Amniotic epithelial cell (primary cell): ENCODE results near the gene TAS2R42.

Experiments used
- DNase-seq: peaks from one replicate; pipeline ENCODE4 v3.0.0-alpha.2; 2010; ENCODE audit warnings: low read depth

Gene TAS2R42

GRCh38 chr12:11186837-11187236 is at the start of gene TAS2R42:
TAS2R42 (minus strand) TSS chr12:11186937; CDS start chr12:11186937, 0 bp downstream.
- no peak for DNase-seq

DNA sequence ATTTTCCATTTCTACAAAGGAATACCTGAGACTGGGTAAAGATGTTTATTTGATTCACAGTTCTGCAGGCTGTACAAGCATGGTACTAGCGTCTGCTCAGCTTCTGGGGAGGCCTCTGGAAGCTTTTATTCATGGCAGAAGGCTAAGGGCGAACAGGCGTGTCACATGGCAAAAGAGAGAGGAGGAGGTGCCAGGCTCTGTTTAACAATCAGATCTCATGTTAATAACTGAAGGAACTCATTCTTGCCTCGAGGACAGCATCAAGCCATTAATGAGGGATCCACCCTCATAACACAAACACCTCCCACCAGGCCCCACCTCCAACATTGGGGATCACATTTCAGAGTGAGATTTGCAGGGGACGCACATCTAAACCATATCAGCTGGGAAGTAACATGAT is 46.8 kb upstream of the TAS2R42 start:
- DNase-seq = no peak

DNA sequence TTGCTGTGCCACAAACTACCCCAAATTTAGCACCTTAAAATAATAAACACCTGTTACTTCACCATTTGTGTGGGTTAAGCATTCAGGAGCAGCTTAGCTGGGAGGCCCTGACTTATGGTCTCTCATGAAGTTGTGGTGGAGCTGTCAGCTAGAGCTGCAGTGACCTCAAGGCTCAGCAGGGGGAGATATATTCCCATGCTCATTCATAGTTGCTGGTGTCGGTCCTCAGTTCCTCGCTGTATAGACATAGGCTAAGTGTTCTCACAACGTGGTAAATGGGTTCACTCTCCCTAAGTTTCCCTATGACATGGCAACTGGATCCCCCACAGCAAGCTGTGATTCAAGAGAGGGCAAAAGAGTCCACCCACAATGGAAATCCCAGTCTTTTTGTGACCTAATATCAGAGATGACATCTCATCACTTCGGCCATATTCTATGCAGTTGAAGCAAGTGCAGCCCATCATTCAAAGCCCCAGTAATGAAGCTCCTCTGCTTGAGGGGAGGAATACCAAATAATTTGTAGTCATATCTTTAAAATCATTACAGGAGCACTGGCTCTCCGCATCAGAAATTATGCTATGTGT is 41.7 kb upstream of the TAS2R42 start:
- DNase-seq = peak; percentile 40

GRCh38 chr12:11227373-11227772 is 40.6 kb upstream of the TAS2R42 start:
- DNase-seq = no peak

DNA sequence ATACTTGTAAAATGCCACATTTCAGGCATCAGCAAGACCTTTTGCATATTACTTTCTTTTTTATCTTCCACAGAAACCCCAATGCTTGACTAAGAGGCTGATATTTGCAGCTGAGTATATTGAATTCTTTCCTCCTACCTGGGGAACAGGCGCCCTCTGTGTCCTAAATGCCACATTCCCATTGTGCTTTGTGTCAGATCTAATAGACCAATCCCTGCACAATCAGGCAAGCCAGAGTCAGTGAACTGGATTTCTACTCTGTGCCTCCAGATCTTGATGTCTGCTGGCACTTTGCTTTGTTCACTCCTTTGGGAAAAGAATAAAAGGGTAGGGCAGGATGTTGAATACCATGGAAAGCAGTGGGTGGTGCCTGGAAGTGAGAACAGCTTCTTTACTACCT is 22.4 kb upstream of the TAS2R42 start:
- no peak for DNase-seq

GRCh38 chr12:11204173-11204572 is 17.4 kb upstream of the TAS2R42 start:
- DNase-seq = no peak

DNA sequence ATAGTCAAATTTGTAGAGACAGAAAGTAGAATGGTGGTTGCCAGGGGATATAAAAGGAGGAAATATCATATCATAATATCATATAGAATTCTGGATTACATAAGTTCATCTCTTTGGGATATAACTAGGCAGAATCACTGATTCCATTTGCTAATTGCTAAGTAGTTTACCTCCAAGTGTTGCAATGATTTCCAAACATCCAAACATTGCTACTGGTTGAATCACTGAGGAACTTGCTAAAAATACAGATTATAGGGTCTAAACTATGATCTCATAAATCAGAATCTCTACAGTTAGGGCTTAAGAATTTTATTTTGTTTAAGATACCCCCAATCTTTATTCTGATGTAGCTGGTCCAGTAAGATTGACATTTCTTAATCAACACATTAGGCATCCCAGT is 16.1 kb upstream of the TAS2R42 start:
- DNase-seq = peak; percentile 54

DNA sequence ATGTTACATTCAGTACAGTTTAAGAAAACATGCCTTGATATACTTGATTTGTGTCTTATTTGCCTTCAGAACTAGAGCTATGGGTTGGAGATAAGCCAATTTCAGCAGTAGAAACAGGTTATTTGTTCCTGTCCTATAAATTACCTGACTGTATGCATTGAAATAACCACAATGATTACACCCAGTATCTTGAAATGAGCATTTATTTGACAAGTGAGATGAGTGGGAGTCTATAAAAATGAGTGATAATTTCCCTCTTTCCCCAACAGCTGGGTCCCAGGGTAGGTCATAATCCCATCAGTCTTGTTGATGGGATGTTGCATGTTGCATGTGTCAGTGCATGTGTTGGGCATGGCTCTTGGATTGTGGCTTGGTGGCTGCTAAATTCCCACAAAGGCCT is 3.7 kb downstream of the TAS2R42 start:
- no peak for DNase-seq

DNA sequence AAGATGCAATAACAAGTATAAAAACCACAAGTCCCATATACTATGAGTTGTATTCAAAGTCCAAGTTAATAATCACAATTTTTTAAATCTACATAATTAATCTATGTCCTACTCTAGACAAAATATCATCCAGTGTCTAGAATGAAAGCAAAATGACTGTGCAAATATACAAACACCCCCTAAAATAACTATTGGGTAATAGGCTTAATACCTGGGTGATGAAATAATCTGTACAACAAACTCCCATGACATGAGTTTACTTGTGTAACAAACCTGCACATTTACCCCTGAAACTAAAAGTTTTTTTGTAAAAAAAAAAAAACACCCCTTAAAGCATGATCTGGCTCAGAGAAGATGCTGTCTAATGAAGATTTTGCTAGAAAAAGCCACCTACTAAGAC is 4.2 kb downstream of the TAS2R42 start:
- peak; percentile 10 for DNase-seq

GRCh38 chr12:11178250-11178649 is 8.5 kb downstream of the TAS2R42 start:
- DNase-seq = no peak

DNA sequence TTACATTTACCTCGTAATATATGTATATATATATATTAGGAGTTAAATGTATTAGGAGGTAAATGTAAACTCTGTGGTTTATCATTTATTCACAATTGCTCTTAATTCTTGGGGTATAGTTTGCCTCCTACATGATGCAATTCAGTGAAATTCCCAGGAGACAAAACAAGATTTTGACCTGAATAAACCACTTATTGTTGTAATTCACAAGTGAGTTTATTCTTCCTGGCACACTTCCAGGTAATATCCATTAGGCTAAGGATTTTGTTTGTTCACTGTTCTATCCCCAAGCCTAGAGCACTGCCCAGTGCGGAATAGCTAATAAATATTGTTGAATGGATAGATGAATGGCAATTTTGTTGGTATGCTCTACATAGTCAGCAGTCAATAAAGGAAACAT is 12.7 kb downstream of the TAS2R42 start:
- DNase-seq = no peak

DNA sequence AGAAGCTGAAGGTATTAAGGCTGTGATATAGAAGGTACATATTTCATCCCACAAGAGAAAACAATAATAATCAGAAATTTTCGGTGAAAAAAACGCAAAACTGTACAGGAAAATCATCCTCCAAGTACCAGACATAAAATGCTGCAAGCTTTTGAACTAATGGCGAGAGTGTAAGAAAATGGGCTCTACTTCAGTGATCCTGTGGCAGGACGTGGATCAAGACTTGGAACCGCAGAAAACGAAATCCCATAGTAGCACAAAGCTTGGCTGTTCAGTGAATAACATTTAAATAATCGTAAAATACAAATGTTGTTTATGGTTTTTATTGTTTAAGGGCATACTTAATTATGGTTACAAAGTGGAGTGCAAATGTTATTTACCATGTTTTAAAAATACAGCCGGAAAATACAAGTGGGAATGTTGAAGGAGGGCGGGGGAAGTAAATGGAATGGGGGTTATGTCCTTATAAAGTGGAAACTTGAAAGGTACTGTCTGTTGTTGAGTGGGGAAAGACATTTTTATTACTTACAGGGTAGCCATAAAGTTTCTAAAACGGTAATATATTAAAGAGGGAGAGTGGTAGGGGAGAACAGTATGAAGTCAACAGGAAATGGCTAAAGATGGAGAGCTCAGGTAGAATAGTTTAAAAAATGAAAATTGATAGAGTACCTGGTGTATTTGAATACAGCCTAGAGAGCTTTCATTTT is 14.6 kb downstream of the TAS2R42 start:
- peak; percentile 33 for DNase-seq

- peak; percentile 92 for DNase-seq
These were observed 15.4 kb downstream of the TAS2R42 start, which contains the start of gene SMIM10L1 for GRCh38 chr12:11171145-11171968. SMIM10L1 (plus strand) TSS chr12:11171194; CDS start chr12:11171357, 163 bp downstream.

- no peak for DNase-seq
These were observed 16.0 kb downstream of the TAS2R42 start for GRCh38 chr12:11170810-11171144.

- no peak for DNase-seq
These were observed 20.4 kb downstream of the TAS2R42 start for GRCh38 chr12:11166300-11166699.

GRCh38 chr12:11164384-11164783 is 22.4 kb downstream of the TAS2R42 start:
- DNase-seq = no peak

GRCh38 chr12:11162502-11162901 is 24.2 kb downstream of the TAS2R42 start:
- no peak for DNase-seq

DNA sequence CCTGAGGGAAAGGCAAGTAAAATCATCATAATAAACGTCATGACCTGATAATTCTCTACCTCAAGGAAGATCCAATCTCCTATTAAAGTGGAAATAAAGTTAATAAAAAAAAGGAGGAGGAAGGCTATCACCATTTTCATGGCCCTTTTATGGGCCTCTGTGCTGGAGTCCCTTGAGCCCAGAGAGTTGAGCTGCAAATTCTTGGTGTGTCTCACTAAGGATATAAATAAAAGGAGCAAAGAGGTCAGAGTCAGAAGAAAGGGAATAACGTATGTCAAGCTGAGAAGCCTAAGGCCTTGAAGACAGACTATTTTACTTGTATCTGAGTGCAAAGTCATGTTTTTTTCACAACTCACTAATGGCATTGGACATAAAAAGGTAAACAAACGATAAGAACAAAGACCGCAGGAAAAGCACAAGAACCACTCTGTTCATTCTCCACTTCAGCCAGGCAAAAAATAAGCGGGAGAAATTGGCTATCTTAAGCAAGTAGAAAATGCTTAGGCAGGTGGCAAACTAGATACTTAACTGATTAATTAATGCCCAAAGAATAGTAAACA is 27.8 kb downstream of the TAS2R42 start:
- DNase-seq = no peak

DNA sequence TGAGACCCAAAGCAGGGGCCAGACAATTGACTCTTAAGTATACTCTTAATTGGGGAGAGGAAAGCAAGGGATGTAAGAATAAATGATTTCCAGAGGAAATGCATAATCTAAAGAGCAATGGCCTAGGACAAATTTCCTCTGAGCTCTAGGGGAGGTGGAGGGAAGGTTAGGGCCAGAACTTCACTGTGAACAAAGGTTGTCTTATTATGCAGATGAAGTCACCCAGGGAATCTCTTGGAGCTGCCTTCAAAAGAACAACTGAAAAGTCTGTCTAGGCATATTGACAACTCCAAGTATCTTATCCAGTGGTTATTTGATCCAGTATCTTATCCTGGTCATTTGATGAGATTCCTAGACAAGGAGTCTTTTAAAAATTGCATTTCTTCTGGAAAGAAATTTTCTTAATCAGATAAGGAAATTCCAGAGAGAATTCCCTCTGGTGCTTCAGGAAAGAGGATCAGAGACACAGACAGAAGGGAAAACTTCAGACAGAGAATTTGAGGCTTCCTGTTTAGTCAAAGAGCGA is 32.3 kb downstream of the TAS2R42 start:
- no peak for DNase-seq

DNA sequence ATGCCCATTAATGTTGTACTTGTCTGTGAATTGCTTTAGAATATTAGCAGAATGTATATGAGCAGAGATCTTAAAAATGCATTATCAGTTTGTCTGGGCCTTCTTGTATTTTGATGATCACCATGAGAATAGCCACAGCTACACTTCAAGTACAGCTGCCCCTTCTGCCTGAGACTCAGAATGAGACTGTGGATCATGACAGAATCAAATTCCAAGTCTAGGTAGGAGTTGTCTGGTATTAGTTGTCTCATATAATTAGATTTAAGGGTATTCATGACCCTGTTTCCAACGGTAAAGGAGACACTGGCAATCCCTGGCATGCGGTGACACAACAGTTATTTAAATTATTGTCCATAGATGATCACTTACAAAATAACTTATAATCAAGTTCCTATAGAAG is 34.0 kb downstream of the TAS2R42 start:
- DNase-seq = no peak

- no peak for DNase-seq
These were observed 35.9 kb downstream of the TAS2R42 start for GRCh38 chr12:11150832-11151231.

GRCh38 chr12:11147420-11147819 is 39.3 kb downstream of the TAS2R42 start:
- no peak for DNase-seq

DNA sequence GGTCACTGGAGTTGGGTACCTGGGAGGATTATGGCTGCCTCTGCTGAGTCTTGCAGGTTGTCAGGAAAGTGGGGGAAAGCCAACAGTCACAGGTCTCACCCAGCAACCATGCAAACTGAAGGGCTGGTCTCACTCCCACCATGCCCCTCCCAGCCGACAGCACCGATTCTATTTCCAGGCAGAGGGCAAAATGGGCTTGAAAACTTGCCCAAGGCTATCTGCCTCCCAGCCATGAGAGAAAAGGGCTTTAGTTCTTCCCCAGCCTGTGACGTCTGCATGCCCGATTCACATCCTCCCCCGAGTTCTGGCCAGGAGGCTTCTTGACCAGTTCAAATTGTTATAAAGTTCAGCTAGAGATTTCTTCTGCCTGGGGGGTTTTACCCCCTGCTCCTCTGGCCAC is 42.4 kb downstream of the TAS2R42 start:
- DNase-seq = no peak
